Right lobe of liver (tissue), 4 donors: ENCODE measurements around the gene BHLHE40.

ENCODE experiments used
- CTCF ChIP-seq, 4 donors: fragments of 200-600 bp in 3 of 4; fragments of 450-650 bp in 1 of 4; IDR thresholded peaks; one replicate each; pipeline versions ENCODE4 v1.5.1 to v1.8.0; 2016 to 2022; ENCODE audit warnings: antibody characterized with exemption in 4 of 4, mild to moderate bottlenecking in 2 of 4
- POLR2A ChIP-seq: fragments of 450-650 bp; IDR thresholded peaks from one replicate; pipeline ENCODE4 v1.6.1; 2017; ENCODE audit warnings: antibody characterized with exemption, mild to moderate bottlenecking
- donor health status: DM: no; HTN: no; CAD: no.
- donor health status: DM: no; HTN: no; CAD: no.
- donor health status: DM: no; HTN: yes; CAD: no.

GRCh38 chr3:4999531-5000184 is 20.4 kb downstream of the BHLHE40 start:
- TF ChIP-seq CTCF (IDR thresholded peaks at IDR 0.05) (no peak), POLR2A (no peak)
